IMR-90 (cell line): ENCODE data around the gene SECTM1.

Source experiments
- BHLHE40 ChIP-seq: fragments of 150-350 bp; IDR thresholded peaks from 2 replicates; pipeline ENCODE4 v1.6.1; 2016; ENCODE audit warnings: mild to moderate bottlenecking, low read depth, low read length
- FOS ChIP-seq: fragments of 150-350 bp; IDR thresholded peaks from 2 replicates; pipeline ENCODE4 v1.6.1; 2016; ENCODE audit warnings: low read depth, low read length
- MAZ ChIP-seq: IDR thresholded peaks from 2 replicates; pipeline ENCODE4 v1.6.1; 2012; ENCODE audit warnings: low read depth, mild to moderate bottlenecking, low read length, improper control_type of control experiment, moderate library complexity, borderline replicate concordance

- TF ChIP-seq BHLHE40 (0 out of 2 replicates have a peak, but pooled peaks have one; percentile 17), MAZ (peak; percentile 69; the same call in 1 of the 2 replicates), FOS (peak; percentile 57; the same call in 1 of the 2 replicates)
These were observed 41.1 kb downstream of the SECTM1 start for GRCh38 chr17:82292251-82293154.
